Stimulated activated CD4-positive, alpha-beta T cell treated with anti-CD3 and anti-CD28 coated beads, Interleukin-12 subunit alpha, Interleukin-12 subunit beta, amount 100 ng/mL, for 4 hours (primary cell): Measurements from ENCODE around the gene PLXNB2.
A peak's percentile ranks its signal among the peaks of the same experiment; 100 is the strongest.
"Not testable (repeated sequence)": the region's sequence is repeated elsewhere in the genome, so short reads cannot be mapped to it uniquely, and the experiment has no call there.

Source experiments
- DNase-seq: peaks from one replicate; pipeline ENCODE4 v3.0.0-alpha.2; 2020

Gene PLXNB2

DNA sequence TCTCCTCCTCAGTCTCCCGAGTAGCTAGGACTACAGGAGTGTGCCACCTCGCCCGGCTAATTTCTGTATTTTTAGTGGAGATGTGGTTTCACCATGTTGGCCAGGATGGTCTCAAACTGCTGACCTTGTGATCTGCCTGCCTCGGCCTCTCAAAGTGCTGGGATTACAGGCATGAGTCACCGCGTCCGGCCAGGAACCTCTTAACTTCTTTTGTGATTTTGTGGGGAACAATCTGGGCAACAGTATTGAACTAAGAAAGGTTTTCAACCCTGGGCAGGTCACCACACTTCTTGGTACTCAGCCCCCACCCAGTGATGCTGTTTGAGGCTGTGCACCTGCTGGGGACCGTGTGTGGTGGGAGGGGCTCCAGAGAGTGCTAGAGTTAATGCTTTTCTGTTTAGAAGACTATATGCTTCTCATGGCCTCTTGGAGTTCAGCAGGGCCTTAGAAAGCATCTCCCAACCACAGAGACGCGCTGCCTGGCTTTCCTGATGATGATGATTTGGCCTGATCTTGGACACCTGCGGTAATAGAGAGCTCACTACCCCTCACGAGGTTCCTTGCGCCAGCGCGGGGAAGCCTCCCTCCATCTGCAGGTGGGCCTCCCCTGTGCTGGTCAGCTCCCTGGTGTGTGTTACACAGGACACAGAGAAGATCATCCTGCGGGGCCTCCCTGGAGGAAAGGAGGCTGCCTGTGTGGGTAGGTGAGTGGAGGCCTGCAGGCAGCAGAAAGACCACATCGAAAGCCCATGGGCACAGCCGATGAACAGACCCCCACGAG, 18.2 kb upstream of the PLXNB2 start:
- DNase-seq: no peak

GRCh38 chr22:50323900-50324299, 16.5 kb upstream of the PLXNB2 start:
- DNase-seq: no peak

DNA sequence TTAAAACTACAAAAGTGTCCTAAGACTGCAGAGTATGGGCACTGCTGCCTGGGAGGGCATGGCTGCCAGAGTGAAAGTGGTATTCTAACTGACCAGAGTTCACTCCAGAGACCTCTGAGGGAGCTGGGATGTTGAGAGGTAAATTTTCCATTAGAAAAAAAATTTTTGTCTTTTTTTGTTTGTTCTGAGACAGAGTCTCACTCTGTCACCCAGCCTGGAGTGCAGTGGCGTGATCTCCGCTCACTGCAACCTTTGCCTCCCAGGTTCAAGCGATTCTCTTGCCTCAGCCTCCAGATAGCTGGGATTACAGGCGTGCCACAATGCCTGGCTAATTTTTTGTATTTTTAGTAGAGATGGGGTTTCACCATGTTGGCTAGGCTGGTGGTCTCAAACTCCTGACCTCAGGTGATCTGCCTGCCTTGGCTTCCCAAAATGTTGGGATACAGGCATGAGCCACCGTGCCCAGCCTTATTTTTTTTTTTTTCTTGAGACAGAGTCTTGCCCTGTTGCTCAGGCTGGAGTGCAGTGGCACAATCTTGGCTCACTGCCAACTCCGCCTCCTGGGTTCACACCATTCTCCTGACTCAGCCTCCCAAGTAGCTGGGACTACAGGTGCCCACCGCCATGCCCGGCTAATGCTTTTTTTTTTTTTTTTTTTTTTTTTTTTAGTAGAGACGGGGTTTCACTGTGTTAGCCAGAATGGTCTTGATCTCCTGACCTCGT, 15.1 kb upstream of the PLXNB2 start:
- not testable (repeated sequence) for DNase-seq

- no peak for DNase-seq
Observed at GRCh38 chr22:50320671-50321325, 13.4 kb upstream of the PLXNB2 start.

GRCh38 chr22:50320116-50320515, 12.7 kb upstream of the PLXNB2 start:
- DNase-seq: no peak

DNA sequence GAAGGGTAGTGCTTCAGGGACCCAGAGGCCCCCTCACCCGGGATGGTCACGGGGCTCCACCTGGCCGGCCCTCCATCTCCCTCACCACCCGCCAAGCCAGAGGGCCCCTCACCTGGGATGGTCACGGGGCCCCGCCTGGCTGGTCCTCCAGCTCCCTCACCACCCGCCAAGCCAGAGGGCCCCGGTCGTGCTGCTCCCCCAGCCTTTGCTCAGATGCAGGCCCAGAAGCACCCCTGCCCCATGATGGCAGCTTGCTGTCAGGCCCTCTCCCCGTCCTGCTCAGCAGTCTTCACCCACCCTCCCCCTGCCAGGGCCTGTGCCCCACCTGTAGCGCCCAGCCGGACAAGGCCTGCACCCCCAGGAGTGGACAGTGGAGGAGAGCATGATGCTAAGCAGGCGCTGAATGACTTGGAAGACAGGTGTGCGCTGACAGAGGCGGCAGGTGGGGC, 12.1 kb upstream of the PLXNB2 start:
- no peak for DNase-seq

GRCh38 chr22:50318698-50319411, 11.4 kb upstream of the PLXNB2 start:
- no peak for DNase-seq

DNA sequence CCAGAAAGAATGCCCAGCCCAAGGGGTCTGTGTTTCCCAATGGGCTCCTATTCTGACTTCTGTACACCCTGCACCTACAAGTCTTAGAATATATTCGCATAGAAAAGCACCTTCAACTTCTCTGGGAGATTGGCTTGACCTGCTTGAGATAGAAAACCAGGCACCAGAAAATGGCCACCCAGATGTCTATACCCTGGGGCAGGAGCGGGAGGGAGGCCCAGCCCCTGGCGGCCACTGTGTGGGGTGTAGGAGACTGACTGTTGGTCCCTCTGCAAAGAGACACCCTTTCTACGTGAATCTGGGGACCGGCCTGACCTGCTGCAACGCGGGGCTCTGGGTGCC, 10.9 kb upstream of the PLXNB2 start:
- DNase-seq: no peak

DNA sequence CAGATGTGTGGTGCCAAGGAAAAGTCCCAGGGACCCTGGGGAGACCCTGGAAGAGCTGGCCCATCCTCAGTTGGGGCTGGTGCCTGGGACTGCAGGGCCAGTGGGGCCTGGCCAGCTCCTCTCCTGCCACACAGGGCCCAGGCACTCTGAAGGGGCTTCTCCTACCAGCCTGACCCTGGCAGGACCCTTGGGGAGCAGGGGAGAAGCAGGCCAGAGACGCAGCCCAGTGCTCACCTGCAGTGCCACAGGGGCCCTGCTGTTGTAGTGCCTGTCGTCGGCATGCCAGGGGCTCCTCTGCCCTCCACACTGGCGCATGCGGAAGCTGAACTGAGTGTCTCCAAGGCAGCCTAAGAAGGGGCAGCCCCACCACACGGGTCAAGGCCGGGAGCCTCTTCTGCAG, 10.2 kb upstream of the PLXNB2 start:
- no peak for DNase-seq

DNA sequence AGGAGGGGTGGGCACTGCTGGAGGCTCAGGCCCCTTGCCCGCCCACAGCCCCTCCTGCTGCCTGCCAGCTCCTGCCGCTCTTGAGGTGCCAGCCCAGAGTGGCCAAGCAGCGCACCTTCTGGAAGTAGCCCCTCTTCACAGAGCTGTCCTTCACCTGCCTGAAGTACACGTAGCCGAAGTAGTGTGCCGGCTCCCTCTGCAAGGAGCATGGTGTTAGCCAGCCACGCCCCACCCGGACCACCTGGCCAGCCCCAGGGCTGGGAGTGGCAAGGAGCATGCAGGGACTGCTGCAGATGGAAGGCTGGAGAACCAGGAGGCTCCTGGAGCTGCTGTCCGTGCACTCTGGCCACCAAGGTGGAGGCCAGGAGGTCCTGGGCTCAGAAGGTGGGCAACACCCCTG, 9.7 kb upstream of the PLXNB2 start:
- no peak for DNase-seq

GRCh38 chr22:50316114-50317065, 8.9 kb upstream of the PLXNB2 start:
- DNase-seq: no peak

DNA sequence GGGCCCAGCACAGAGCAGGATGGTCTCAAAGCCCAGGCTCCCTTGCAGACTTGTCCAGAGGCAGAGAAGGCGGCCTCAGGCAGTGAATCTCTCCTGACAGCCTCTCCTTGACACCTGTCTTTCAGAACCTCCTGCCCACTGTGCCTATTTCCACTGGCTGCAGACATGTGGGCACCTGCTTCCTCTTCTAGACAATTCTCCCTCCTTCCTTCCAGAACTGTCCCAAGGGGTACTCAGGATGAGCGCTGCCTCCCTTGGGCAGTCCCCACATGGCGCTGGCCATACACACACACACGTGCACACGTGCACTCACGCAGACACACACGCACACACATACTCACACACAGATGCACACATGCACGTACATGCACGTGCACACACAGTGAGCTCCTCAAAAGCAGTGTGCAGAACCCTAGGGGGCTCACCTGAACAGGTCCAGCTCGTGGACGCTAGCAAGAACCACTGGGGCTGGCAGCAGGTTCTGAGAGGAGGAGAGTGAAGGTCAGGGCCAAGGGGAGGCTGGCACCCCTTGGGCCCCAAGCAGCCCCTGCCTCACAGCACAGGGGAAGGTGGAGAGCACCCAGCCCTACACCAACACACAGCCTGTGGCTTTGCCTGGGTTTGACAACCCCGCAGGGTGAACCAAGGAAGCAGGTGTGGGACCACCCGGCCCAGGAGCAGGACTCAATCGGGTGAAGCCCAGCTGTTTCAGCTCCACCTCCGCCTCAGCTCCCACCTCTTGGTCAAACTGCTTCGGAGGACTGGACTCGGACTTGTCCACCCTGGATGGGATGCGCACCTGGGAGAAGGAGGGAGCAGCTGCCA, 8.1 kb upstream of the PLXNB2 start:
- no peak for DNase-seq

DNA sequence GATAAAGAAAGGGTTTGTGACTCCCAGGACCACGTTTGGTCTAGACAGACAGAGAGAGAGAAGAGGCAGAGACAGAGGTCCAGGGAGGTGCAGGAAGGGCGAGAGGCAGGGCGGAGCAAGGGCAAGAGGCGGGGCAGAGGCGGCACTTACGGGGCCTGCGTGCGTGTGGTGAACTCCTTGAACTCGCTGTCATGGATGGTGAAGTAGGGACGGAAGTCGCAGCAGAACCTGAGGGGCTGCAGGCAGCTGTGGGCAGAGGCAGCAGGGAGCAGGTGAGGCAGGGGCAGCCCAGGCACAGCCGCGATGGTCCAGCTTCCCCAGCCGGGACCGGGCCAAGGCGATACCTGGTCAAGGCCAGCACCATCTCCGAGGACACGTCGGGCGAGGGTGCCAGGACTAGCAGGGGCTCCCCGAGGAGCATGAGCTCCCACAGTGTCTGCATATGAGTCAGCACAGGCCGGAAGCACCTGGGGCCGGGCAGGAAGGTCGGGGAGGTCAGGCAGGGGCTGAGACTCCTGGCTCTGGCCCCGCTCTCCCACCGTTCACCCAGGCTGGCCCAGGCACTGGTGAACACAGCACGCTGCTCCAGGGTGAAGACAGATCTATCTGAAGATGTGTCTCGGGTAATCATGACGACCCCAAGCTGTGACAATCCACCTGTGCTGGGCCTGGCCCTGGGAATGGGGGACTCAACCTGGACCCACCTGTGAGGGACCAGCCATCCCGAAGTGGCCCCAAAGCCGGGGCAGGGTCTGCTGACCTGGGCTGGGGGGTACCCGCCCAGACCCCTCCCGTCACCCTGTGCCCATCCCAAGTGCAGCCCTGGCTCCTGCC, 7.2 kb upstream of the PLXNB2 start:
- DNase-seq: peak; percentile 72

GRCh38 chr22:50314081-50314454, 6.6 kb upstream of the PLXNB2 start:
- DNase-seq: no peak

GRCh38 chr22:50313600-50313999, 6.2 kb upstream of the PLXNB2 start:
- DNase-seq: no peak

DNA sequence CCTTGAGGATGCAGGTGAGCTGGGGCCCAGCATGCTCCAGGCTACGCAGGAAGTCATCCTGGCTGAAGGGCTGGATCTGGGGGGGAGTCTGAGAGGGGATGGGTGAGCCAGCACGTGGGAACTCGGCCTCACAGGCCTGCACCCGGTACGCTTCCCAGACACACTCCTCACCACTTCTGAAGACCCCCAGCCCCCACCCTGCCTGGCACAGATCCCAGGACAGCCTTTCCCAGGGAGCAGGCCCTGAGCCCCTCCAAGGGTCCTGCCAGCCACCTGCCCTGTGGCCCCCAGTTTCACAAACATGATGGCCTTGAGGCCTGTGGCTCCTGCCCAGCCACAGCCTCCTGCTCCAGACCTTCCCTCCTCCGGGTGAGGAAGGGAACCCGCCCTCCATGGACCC, 5.6 kb upstream of the PLXNB2 start:
- no peak for DNase-seq

DNA sequence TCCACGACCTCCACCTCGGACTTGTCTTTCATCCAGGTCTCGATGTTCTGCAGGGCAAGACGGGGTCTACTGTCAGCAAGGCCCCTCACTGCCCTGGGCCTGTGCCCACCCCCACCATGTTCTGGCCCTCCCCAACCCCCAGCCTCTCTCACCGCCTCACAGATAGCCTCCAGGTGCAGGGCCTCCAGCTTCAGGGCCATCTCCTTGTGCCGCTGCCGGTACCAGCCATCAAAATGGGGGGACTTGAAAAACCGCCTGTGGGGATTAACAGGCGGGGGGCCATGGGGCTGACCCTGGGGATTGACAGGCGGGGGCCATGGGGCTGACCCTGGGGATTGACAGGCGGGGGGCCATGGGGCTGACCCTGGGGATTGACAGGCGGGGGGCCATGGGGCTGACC, 4.9 kb upstream of the PLXNB2 start:
- DNase-seq: no peak

DNA sequence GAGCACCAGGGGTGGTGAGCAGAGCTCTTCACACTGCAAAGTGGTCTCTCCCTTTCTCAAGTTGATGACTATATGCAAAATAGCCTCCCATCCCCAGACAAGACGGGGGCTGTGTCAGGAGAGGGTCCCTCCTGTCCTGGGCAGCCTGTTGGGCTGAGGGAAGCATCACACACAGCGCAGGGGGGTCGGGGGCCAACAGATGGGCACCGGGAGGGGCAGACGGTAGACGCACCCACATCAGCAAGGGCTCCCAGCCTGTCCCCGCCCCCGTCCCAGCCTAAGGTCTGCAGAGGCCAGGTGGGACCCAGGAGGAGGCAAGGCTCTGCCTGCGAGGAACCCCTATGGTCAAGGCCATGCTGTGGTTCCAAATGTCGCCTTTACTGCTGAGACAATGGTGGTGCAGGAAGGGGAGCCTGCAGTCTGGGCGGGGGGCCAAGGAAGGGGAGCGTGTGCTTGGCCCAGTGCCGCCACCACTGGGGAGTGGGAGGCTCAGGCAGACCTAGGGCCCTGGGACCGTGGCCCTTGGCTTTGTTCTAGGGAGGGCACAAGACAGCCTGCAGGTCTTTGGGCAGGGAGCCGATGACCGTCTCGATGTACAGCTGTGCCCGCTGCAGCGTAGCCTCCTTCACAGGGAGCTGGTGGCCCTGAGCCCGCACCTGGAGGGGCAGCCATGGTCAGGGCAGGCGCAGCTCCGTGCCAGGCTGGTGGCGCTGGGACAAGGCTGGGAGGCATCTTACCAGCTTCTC, 4.3 kb upstream of the PLXNB2 start:
- DNase-seq: no peak

DNA sequence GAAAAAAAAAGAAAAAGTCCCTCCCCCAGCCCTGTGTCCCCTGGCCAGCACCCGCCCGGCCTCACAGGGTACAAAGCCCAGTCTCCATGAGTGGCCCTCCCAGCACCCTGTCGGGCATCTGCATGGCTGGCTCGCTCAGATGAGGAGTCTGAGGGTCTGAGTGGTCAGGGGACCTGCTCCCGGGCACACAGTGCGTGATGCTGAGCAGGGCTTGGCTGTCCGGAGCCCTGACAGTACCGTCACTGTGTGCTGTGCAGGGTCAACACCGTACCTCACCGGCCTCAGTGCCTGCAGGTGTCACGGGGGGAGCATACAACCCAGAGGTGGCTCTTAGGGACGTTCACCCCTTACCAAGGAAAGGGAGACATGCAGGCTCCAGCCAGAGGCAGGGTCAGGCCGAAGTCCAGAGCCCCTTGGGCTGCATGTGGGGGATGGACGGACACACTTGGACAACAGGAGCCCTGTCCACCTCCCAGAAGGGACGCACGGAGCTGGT, 3.6 kb upstream of the PLXNB2 start:
- DNase-seq: no peak
